Measurements from ENCODE around the gene HOMER1. TPM values are rescaled to one million over a fixed set of nuclear protein-coding genes. Genes with fewer than 3 reads are reported as not detected.

HOMER1 gene
- total RNA-seq, 4 donors from 2014 or later = 3.3 to 73.2 (median 4.0) TPM; not detected in 1

DNA sequence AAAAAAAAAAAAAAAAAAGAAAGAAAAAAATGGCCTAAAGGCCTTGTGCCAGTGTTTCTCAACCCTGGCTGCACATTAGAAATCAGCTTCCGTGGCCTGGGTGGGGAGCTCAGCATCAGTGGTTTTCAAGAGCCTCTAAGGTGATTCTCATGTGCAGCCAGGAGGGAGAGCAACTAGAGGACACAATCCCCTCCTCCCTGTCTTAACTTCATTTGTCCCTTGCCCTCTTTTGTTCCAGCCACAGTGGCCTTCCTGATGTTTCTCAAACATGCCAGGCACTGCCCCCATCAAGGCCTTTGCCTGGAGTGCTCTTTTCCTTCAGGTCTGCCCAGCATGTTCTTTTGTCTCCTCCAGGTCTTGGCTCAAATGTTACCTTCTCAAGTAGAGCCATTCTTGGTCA, 42.4 kb downstream of the HOMER1 start:
- TF ChIP-seq, protein P1, sequence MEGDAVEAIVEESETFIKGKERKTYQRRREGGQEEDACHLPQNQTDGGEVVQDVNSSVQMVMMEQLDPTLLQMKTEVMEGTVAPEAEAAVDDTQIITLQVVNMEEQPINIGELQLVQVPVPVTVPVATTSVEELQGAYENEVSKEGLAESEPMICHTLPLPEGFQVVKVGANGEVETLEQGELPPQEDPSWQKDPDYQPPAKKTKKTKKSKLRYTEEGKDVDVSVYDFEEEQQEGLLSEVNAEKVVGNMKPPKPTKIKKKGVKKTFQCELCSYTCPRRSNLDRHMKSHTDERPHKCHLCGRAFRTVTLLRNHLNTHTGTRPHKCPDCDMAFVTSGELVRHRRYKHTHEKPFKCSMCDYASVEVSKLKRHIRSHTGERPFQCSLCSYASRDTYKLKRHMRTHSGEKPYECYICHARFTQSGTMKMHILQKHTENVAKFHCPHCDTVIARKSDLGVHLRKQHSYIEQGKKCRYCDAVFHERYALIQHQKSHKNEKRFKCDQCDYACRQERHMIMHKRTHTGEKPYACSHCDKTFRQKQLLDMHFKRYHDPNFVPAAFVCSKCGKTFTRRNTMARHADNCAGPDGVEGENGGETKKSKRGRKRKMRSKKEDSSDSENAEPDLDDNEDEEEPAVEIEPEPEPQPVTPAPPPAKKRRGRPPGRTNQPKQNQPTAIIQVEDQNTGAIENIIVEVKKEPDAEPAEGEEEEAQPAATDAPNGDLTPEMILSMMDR (IDR thresholded peaks at IDR 0.05) = no peak
- TF ChIP-seq EP300 (IDR thresholded peaks at IDR 0.05; ENCODE audit: low read depth) (no peak), POLR2A (IDR thresholded peaks at IDR 0.05) (no peak), POLR2AphosphoS5 (IDR thresholded peaks at IDR 0.05) (no peak)
- Histone ChIP-seq H3K36me3 (no peaks in the 10 kb centered on the region), H3K27ac (no peak overlapping the region), H3K4me1 (no peaks in the 10 kb centered on the region), H3K27me3 (no peaks in the 10 kb centered on the region), H3K4me3 (no peak overlapping the region), H3K9me3 (no peaks in the 10 kb centered on the region)
- in situ Hi-C loops (cut with MboI; ENCODE audit: low pct_ligation_motif_present in 1 of 4, low pct_unique_long_range_greater_than_20kb in 1 of 4, low sequenced_read_pairs in 3 of 4) (loop anchor here in 3 of 4 donors (25.0 kb wide), 2 partner anchors 334 to 459 kb away; no protein-coding TSS in a partner anchor), intact Hi-C loops (cut with DNase I; ENCODE audit: low total_unique reads) (loop anchor here (5.0 kb wide), 1 partner anchor 324 kb away; no protein-coding TSS in a partner anchor)
- WGBS, 2 donors (ENCODE audit: low coverage in 1 of 2) = 60 to 86% methylated on average over 1 of the region's 1 CpG
- no peak for DNase-seq

DNA sequence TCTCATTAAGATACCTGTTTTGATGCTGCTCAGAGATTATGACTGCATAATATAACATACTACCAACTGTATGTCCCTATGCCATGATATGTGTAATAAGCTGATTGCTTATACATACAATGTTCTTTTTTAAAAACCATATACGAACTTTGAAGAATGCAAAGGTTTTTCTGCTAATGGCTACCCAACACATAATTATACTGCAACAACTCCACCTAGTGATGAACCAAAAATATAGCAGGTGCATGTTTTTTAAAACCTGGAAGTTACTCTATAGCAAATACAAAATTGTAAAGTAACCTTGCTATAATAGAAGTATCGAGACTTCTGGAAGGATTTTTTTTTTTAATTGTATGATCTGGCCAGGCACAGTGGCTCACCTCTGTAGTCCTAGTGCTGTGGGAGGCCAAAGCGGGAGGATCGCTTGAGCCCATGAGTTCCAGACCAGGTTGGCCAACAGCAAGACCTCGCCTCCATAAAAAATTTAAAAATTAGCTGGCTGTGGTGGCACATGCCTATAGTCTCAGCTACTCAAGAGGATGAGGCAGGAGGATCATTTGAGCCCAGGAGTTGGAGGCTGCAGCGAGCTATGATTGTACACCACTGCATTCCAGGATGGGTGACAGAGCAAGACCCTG, 49.1 kb downstream of the HOMER1 start:
- 59 to 60% methylated on average over 6 of the region's 6 CpGs for WGBS, 2 donors (ENCODE audit: low coverage in 1 of 2)
- in situ Hi-C loops (cut with MboI; ENCODE audit: low pct_ligation_motif_present in 1 of 4, low pct_unique_long_range_greater_than_20kb in 1 of 4, low sequenced_read_pairs in 3 of 4) = loop anchor here (5.0 to 25.0 kb wide), 4 partner anchors 328 to 453 kb away; no protein-coding TSS in a partner anchor

DNA sequence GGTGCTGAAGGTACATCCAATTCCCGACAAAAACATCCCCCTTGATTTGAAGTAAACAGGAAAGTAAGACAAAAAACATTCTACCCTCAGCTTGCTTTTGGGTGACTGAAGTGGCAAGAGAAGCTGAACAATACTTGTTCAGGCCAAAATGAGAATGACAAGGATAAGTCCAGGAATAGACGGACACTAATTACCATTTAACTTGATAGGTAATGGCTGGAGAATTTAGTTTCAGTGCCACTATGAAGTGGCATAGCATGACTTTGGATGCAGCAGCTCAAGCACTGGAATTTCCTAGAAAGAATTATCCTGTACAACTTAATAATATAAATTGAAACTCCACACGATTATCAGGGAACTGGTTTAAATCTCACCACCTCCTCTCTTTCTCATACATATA, 49.7 kb downstream of the HOMER1 start:
- intact Hi-C loops (cut with DNase I; ENCODE audit: low total_unique reads) = loop anchor here (5.0 kb wide), 1 partner anchor 327 kb away; no protein-coding TSS in a partner anchor
- no peaks in the 10 kb centered on the region for H3K9me3 ChIP-seq
- TF ChIP-seq, protein P1 (IDR thresholded peaks at IDR 0.05) = no peak
- TF ChIP-seq EP300 (IDR thresholded peaks at IDR 0.05; ENCODE audit: low read depth) = no peak
- TF ChIP-seq POLR2A (IDR thresholded peaks at IDR 0.05) = no peak
- no peak for TF ChIP-seq POLR2AphosphoS5 (IDR thresholded peaks at IDR 0.05)
- H3K27ac ChIP-seq = no peak overlapping the region
- 63 to 71% methylated on average over 3 of the region's 3 CpGs for WGBS, 2 donors (ENCODE audit: low coverage in 1 of 2)
- no peak for DNase-seq
- in situ Hi-C loops (cut with MboI; ENCODE audit: low pct_ligation_motif_present in 1 of 4, low pct_unique_long_range_greater_than_20kb in 1 of 4, low sequenced_read_pairs in 3 of 4) = loop anchor here (10.0 to 25.0 kb wide), 3 partner anchors 327 to 452 kb away; no protein-coding TSS in a partner anchor
- H3K4me3 ChIP-seq = no peak overlapping the region
- H3K36me3 ChIP-seq = no peaks in the 10 kb centered on the region
- no peaks in the 10 kb centered on the region for H3K27me3 ChIP-seq
- H3K4me1 ChIP-seq = no peaks in the 10 kb centered on the region

More for the DNA sequence above, 49.1 kb downstream of the HOMER1 start:
- TF ChIP-seq, protein P1 (IDR thresholded peaks at IDR 0.05) = peak; percentile 56 to 63 (median 59)
- no peak for TF ChIP-seq POLR2AphosphoS5 (IDR thresholded peaks at IDR 0.05)
- TF ChIP-seq POLR2A (IDR thresholded peaks at IDR 0.05) = no peak
- no peak for TF ChIP-seq EP300 (IDR thresholded peaks at IDR 0.05; ENCODE audit: low read depth)
- Histone ChIP-seq H3K27me3 (no peaks in the 10 kb centered on the region), H3K36me3 (no peaks in the 10 kb centered on the region), H3K4me1 (no peaks in the 10 kb centered on the region), H3K27ac (no peak overlapping the region), H3K4me3 (no peak overlapping the region), H3K9me3 (no peaks in the 10 kb centered on the region)
- no peak for DNase-seq
- intact Hi-C loops (cut with DNase I; ENCODE audit: low total_unique reads) = loop anchor here (5.0 kb wide), 2 partner anchors 328 to 443 kb away; no protein-coding TSS in a partner anchor

DNA sequence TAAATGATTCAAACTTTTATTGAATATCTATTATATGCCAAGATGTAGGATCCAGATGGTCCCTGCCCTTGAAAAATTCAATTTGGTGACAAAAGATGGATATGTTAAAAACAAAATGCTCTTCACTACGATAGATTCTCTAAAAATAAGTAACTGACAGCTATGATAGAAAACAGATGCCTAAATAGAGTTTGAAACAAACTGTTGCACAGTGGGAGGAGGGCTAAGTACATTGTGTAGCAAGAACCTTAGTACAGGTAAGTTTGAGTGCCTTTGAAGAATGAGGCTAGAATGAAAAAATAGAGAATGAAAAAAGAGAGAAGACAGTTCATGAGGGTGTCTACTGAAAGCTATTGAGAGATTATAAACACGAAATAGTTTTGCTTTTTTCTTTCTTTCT, 54.3 kb downstream of the HOMER1 start:
- 74 to 79% methylated on average over 2 of the region's 2 CpGs for WGBS, 2 donors (ENCODE audit: low coverage in 1 of 2)
- intact Hi-C loops (cut with DNase I; ENCODE audit: low total_unique reads) = loop anchor here (5.0 kb wide), 1 partner anchor 322 kb away; no protein-coding TSS in a partner anchor

More for the DNA sequence above, 54.3 kb downstream of the HOMER1 start:
- TF ChIP-seq POLR2A (IDR thresholded peaks at IDR 0.05) (no peak), POLR2AphosphoS5 (IDR thresholded peaks at IDR 0.05) (no peak), EP300 (IDR thresholded peaks at IDR 0.05; ENCODE audit: low read depth) (no peak)
- TF ChIP-seq, protein P1 (IDR thresholded peaks at IDR 0.05) = no peak
- Histone ChIP-seq H3K27ac (no peak overlapping the region), H3K27me3 (no peaks in the 10 kb centered on the region), H3K4me3 (no peak overlapping the region), H3K9me3 (no peaks in the 10 kb centered on the region), H3K36me3 (no peaks in the 10 kb centered on the region), H3K4me1 (no peaks in the 10 kb centered on the region)
- no peak for DNase-seq
- in situ Hi-C loops (cut with MboI; ENCODE audit: low pct_ligation_motif_present in 1 of 4, low pct_unique_long_range_greater_than_20kb in 1 of 4, low sequenced_read_pairs in 3 of 4) = loop anchor here (10.0 to 25.0 kb wide), 4 partner anchors 322 to 447 kb away; no protein-coding TSS in a partner anchor

Measured in transverse colon (tissue), 4 donors.